ENCODE measurements around the gene TMA7. TPM values are rescaled to one million over a fixed set of nuclear protein-coding genes. Genes with fewer than 3 reads are reported as not detected.

Gene TMA7
- total and polyA plus RNA-seq, 9 of the 15 experiments (the other 6 are each of a cell fraction or from before 2014, with no cell fraction given) = 209 to 1,003 (median 486) TPM

DNA sequence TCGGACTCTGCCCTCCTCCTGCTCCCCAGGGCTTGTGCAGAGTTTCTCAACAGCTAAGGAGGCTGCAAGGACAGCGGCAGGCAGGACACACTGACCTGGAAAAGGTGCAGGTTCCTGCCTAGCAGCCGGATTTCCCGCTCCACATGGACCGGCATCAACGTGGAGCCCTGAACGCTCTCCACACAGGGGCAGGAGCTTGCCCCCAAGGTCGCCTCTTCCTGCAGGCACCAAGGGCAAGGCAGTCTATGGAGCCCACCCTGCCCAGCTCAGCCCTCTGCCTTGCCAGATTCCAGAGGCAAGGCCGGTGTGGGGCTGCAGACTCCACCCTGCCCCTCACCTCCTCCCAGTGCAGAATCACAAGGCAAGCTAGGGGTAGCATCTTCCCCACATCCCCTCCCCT lies 20.9 kb upstream of the TMA7 start:
- intact Hi-C loops (cut with micrococcal nuclease) (no loop called here), in situ Hi-C loops (cut with MboI) (no loop called here)
- TF ChIP-seq SRSF3 (IDR thresholded peaks at IDR 0.05; ENCODE audit: insufficient read depth, low read length) = no peak
- no peak for TF ChIP-seq HEY1 (CRISPR knock-in tag; IDR thresholded peaks at IDR 0.05; ENCODE audit: borderline replicate concordance)
- no peak for TF ChIP-seq SNIP1 (IDR thresholded peaks at IDR 0.05; ENCODE audit: low read depth)
- TF ChIP-seq FOXP1 (CRISPR knock-in tag; IDR thresholded peaks at IDR 0.05) = no peak
- no peak for TF ChIP-seq KLF16 (IDR thresholded peaks at IDR 0.05)
- TF ChIP-seq SAFB (IDR thresholded peaks at IDR 0.05; ENCODE audit: borderline replicate concordance, low read depth, low read length) = no peak
- no peak for TF ChIP-seq GTF2F1 (IDR thresholded peaks at IDR 0.05; ENCODE audit: low read depth, low read length)
- TF ChIP-seq JUND (IDR thresholded peaks at IDR 0.05; ENCODE audit: borderline replicate concordance, low read depth, low read length) = no peak
- no peak for TF ChIP-seq JUND (tag; IDR thresholded peaks at IDR 0.05; ENCODE audit: borderline replicate concordance, low read depth, low read length)
- no peak for TF ChIP-seq ZNF174 (CRISPR knock-in tag; IDR thresholded peaks at IDR 0.05)
- no peak for TF ChIP-seq NR1H2 (CRISPR knock-in tag; IDR thresholded peaks at IDR 0.05)
- TF ChIP-seq GTF2E2 (tag; IDR thresholded peaks at IDR 0.05) = no peak
- TF ChIP-seq CBFA2T2 (conservative IDR thresholded peaks at IDR 0.05) = no peak
- no peak for TF ChIP-seq ZNF121 (CRISPR knock-in tag; conservative IDR thresholded peaks at IDR 0.05)
- no peak for TF ChIP-seq SIN3A (IDR thresholded peaks at IDR 0.05; ENCODE audit: borderline replicate concordance in 2 of 2, control insufficient read depth in 1 of 2, low read depth in 2 of 2, low read length in 2 of 2)
- TF ChIP-seq RFX7 (CRISPR knock-in tag; IDR thresholded peaks at IDR 0.05) = no peak
- no peak for TF ChIP-seq ZNF3 (CRISPR knock-in tag; IDR thresholded peaks at IDR 0.05)
- no peak for TF ChIP-seq KLF1 (tag; IDR thresholded peaks at IDR 0.05)
- TF ChIP-seq, protein P1, sequence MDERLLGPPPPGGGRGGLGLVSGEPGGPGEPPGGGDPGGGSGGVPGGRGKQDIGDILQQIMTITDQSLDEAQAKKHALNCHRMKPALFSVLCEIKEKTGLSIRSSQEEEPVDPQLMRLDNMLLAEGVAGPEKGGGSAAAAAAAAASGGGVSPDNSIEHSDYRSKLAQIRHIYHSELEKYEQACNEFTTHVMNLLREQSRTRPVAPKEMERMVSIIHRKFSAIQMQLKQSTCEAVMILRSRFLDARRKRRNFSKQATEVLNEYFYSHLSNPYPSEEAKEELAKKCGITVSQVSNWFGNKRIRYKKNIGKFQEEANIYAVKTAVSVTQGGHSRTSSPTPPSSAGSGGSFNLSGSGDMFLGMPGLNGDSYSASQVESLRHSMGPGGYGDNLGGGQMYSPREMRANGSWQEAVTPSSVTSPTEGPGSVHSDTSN (CRISPR knock-in tag; IDR thresholded peaks at IDR 0.05; ENCODE audit: low read depth) = no peak
- TF ChIP-seq, protein P1 (tag; conservative IDR thresholded peaks at IDR 0.05; ENCODE audit: low read depth) = no peak
- TF ChIP-seq ZNF436 (CRISPR knock-in tag; IDR thresholded peaks at IDR 0.05) = no peak
- no peak for TF ChIP-seq MXD1 (CRISPR knock-in tag; IDR thresholded peaks at IDR 0.05; ENCODE audit: borderline replicate concordance, poor library complexity, severe bottlenecking)
- BruUV-seq (replicated peaks) = no TSS peak
- ChIA-PET CTCF (ENCODE audit: low intra/inter-chr PET ratio) (no interaction called here), POLR2A (interaction anchor here (0.9 to 1.2 kb wide), 2 partner anchors 11 to 13 kb away, joined by 3 to 4 read pairs; no protein-coding TSS in a partner anchor)
- Histone ChIP-seq H3K36me3 (ENCODE audit: control insufficient read depth, insufficient read depth, low read length) (no peaks in the 10 kb centered on the region), H3K79me2 (ENCODE audit: control insufficient read depth, insufficient read depth, low read length) (no peaks in the 10 kb centered on the region), H3K9ac (ENCODE audit: insufficient read depth in 1 of 2, low read depth in 2 of 2, low read length in 2 of 2) (no peak overlapping the region; a peak in 1 of 4 replicates), H2AFZ (ENCODE audit: low read depth, low read length) (no peak overlapping the region), H4K20me1 (replicated peaks; ENCODE audit: control insufficient read depth, insufficient read depth, low read length) (no peaks in the 10 kb centered on the region), H3K9me1 (ENCODE audit: control insufficient read depth, insufficient read depth, low read length) (no peaks in the 10 kb centered on the region), H3K27ac (ENCODE audit: extremely low read depth, low read depth, low read length) (no peak overlapping the region), H3K4me2 (ENCODE audit: insufficient read depth, low read length) (no peak overlapping the region), H3K9me3 (replicated peaks; ENCODE audit: control insufficient read depth, insufficient read depth, low read depth, low read length) (no peaks in the 10 kb centered on the region), H3K4me3 (no peak overlapping the region), H3K4me1 (replicated peaks in 1 of 2; ENCODE audit: control insufficient read depth in 2 of 2, insufficient read depth in 2 of 2, low read length in 2 of 2) (peaks cover 0 to 14% of the 10 kb centered on the region in 2 experiments; a peak in 2 of 5 replicates), H3K27me3 (ENCODE audit: control insufficient read depth in 2 of 2, insufficient read depth in 2 of 2, low read length in 2 of 2) (no peaks in the 10 kb centered on the region)
- WGBS (ENCODE audit: insufficient coverage, low coverage, missing lambda C conversion rate) = 61% methylated on average over 5 of the region's 9 CpGs
- DNase-seq (ENCODE audit: extremely low read depth in 1 of 4, low spot score in 3 of 4) = no peak
- ATAC-seq = no peak
- FAIRE-seq = no peak

All from K562 (cell line).